ENCODE results near the gene HRAS.

Gene HRAS

DNA sequence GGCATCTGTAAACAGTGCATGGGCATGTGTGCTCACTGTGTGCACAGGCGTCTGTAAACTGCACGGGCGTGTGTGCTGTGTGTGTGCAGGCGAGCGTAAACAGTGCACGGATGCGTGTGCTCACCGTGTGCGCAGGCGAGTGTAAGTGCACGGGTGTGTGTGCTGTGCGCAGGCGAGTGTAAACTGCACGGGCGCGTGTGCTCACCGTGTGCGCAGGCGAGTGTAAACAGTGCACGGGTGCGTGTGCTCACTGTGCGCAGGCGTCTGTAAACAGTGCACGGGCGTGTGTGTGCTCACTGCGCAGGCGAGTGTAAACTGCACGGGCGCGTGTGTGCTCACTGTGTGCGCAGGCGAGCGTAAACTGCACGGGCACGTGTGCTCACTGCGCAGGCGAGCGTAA, 50.8 kb downstream of the HRAS start:
- no peak for TF ChIP-seq JUND (IDR thresholded peaks at IDR 0.05; ENCODE audit: low read depth)
- in situ Hi-C loops (cut with HindIII; ENCODE audit: low pct_unique_long_range_greater_than_20kb, low sequenced_read_pairs), result no loop called here
- no peak for DNase-seq (ENCODE audit: low read depth in 1 of 2, low spot score in 1 of 2)
